Medulla oblongata (tissue), 1 donor: ENCODE measurements around the gene IFI35.
"Not testable (repeated sequence)": the region's sequence is repeated elsewhere in the genome, so short reads cannot be mapped to it uniquely, and the experiment has no call there.

ENCODE experiments used
- DNase-seq: peaks from one replicate; pipeline ENCODE4 v3.0.0-alpha.2; 2015; ENCODE audit errors: extremely low spot score

The IFI35 gene

DNA sequence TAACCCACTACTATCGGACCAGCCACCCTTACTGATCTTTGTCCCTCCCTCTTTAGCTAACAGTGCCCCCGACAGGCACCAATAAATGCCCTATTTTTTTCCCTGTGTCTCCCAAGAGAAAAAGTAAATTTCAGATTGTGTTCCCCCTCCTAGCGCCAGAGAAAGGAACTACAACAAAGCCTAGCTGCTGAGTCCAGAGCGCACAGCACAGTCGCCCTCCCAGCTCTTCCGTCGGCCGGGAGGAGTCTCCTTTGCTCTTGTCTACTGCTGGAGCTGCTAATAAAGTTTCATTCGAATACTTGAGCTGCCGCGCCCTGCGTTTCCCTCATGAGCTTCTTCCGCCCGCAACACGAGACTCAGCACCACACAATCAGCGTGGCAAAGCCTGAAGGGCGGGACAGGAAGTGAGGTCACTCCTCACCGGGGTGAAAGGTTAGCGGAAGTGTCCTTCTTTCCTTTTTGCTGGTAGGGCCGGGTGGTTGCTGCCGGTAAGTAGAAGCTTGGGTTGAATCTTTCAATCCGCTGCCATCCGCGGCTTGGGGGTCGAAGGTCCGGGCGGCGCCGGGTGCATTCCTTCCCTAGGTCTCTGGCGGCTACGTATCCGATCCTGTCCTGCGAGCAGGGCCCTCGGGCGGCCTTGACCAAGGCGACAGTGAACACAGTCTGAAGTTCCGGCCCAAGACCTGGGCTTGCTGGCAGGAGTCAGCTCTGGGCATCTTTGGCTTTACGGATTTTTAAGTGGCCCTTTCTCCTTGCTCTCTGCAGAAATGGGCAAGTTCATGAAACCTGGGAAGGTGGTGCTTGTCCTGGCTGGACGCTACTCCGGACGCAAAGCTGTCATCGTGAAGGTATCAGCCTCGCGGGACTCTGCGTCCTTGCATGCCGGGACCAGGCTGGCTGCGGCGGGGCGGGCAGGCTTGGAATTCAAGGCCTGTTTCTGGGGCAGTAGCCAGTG, 8.3 kb upstream of the IFI35 start, which contains the start of gene RPL27:
RPL27 (plus strand) TSS at position 436 of the 955 bp plus-strand sequence; CDS start at position 768, 332 bp downstream.
- DNase-seq, result peak; percentile 100

DNA sequence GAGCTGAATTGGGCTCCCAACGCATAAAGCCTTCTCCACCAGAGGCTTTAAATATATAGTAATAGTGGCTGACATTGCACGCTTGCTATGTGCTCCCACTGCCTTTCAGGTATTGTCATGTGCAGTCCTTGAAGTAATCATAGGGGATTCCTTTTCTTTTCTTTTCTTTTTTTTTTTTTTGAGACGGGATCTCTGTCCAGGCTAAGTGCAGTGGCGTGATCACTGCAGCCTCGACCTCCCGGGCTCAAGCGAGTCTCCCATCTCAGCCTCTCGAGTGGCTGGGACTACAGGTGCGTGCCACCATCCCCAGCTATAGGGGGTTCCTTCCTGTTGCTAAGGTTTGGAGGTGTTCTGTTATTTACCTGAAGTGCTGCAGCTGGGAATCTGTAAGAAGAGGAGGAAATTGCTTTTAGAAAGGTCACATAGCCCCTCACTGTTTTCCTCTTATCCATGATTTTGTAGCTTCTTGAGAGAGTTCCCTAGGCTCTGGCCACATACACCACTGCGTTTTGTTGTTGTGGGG, 7.5 kb upstream of the IFI35 start:
- no peak for DNase-seq

DNA sequence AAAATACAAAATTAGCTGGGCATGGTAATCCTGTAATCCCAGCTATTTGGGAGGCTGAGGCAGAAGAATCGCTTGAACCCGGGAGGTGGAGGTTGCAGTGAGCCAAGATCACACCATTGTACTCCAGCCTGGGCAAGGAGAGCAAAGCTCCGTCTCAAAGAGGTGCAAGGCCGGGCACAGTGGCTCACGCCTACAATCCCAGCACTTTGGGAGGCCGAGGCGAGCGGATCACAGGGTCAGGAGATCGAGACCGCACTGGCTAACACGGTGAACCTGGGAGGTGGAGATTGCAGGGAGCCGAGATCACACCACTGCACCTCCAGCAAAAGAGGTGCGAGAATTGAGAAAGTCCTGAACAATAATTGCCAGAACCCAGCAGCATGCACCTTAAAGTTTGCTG, 5.7 kb upstream of the IFI35 start:
- DNase-seq, result not testable (repeated sequence)

DNA sequence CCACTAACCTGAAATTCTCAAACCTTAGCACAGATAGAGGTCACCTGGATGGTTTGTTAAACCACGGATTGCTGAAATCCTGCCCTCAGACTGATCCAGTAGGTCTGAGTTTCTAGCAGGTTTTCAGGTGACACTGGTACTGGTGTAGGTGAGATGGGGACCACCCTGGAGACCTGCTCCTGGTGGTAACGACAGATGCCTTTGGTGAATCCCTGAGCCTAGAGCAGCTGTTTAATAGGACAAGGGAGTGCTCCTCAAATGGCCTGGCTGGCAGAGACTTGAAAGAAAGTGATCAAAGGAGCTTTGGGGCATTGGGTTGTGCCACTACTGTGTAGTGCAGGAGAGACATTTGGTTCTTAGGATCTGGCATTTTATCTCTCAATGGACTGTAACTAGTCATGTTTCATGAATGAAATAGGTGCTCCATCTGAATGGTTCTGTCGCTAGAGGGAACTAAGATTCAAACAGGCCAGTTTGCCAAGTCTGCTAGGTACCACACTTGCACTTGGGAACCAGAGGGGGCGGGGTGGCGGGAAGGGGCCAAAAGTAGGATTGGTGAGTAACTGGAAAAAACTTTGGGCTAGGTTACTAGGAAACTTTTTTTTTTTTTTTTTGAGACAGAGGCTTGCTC, 2.9 kb upstream of the IFI35 start:
- no peak for DNase-seq

DNA sequence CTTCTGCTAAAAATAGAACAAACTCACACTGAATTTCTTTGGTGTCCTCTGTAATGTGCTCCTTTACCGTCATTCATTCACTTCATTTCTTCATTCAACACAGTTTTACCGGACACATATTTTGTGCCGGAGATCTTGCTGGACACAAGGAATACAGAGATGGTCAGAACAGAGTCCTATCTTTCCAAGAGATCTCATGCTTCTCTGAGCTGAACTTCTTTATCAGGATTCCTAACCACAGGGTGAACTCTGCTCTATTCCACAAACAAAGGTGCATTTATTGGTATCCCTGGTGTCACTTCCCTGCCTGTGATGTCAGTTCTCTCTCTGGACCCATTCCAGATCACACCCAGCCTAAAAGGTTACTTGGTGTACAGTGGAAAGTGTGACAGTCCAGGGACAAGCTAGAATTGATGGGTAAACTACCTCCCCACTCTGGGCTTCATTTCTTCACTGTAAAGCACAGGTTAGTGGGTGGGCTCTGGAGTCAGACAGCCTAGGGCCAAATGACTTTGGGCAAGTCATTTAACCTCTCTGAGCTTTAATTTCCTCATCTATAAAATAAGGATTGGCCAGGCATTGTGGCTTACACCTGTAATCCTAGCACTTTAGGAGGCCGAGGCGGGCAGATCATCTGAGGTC, 4.2 kb downstream of the IFI35 start:
- no peak for DNase-seq

DNA sequence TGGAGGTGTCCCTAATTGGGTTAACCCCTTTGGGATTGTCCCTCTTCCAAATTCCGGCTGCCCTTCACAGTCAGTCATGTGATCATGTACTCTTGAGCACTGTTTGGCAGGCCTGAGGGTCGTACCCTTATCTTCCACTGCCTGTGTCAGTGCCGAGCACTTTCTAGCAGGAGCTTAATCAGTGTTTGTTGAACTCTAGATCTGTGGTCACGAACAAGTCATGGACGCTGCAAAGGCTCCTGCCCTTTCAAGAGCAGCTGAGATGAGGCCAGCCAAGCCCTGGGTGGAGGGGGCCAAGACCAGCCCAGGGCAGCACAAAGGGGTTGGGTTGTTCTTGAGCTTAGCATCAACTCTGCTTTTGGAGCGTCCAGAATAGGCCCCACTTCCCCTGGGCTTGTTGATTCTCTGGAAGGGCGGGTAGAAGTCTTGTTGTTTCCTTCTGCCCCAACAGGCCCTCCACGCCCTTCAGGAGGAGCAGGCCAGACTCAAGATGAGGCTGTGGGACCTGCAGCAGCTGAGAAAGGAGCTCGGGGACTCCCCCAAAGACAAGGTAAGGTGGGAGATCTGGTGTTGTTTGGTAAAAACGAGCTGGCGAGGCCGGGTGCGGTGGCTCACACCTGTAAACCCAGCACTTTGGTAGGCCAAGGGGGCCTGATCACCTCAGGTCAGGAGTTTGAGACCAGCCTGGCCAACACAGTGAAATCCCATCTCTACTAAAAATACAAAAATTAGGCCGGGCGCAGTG, 5.3 kb downstream of the IFI35 start:
- DNase-seq, result no peak

DNA sequence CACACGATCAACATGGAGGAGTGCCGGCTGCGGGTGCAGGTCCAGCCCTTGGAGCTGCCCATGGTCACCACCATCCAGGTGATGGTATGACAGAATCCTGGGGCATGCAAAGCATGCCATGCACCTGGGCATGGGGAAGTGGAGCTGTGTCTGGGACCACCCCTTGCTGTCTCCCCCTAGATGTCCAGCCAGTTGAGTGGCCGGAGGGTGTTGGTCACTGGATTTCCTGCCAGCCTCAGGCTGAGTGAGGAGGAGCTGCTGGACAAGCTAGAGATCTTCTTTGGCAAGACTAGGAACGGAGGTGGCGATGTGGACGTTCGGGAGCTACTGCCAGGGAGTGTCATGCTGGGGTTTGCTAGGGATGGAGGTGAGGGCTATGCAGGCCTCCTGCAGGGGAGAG, 6.7 kb downstream of the IFI35 start:
- DNase-seq, result no peak

DNA sequence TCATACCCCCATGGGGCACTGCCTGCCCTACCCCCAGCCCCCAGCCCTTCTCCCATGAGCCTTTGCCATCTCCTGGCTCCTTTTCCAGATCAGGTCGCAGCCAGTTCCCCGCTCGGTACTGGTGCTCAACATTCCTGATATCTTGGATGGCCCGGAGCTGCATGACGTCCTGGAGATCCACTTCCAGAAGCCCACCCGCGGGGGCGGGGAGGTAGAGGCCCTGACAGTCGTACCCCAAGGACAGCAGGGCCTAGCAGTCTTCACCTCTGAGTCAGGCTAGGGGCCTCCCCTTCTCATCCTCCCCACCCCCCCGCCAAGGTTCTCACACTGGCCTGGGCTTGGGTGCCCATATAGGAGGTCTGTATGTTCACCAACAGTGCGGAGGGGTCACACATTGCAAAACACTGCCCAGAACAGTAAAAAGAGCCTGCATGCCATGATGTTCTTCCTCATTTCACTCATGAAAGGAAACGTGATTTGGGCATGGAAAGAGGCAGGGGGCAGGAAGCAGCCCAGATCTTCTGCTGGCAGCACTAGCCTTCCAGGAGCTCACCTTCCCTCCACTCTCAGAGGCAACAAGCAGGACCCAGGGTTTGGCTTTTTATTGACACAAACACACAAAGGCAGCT, 7.5 kb downstream of the IFI35 start:
- no peak for DNase-seq

DNA sequence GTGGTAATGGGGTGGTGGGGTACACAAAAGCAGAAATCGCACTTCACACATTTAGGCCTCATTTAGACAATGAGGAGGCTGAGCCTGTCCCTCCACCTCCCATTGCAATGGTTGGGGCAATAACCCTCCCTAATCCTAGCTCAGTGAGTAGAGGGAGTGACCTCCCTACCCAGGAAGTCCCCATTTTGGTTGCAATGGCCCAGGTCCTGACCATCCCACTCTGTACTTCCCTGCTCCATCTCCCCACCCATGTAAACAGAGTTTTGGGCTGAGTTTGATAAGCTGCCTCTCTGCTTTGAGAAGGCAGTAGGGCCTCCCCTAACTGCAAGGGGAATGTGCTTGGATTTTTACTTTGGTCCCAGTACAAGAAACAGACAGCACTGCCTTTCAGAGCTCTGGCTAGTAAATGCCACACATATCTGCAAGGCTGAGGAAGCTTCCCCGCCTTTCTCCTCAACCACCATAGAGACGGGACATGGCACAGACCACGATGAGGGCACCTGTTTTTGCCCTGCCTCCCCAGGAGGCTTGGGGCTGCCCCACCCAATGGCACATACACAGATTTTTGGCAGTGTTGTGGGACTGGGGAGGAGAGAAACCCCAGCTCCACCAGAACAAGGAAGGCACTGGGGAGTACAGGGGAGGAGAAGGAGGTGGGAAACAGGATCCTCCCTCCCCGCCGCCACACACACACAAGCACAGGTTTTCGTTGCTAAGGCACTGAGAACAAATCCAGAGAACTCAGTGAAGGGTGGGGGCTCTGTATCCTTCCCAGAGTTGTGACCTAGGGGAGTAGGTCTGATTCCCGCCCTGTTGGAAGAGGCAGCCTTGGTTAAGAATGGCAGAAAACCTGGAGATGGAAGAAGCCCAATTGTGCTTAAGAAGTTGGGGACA, 8.3 kb downstream of the IFI35 start:
- DNase-seq, result no peak

DNA sequence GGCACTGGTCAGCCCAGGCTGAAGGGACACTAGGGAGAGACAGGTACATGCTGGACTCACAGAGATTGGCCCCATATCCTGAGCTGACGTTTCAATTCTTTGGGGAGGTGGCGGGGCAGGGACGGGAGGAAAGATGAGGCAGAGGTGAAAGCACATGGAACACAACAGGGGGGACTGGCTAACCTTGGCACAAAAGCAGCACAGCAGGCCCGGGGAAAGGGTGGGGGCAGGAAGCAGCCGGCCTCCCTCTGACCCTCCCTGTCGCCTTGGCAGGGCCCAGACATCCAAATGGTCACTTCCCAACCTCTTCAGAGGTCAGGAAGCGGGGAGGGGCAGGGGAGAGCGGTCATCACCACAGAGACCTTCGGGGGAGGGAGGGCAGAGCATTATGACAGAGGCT, 9.0 kb downstream of the IFI35 start:
- DNase-seq, result no peak

DNA sequence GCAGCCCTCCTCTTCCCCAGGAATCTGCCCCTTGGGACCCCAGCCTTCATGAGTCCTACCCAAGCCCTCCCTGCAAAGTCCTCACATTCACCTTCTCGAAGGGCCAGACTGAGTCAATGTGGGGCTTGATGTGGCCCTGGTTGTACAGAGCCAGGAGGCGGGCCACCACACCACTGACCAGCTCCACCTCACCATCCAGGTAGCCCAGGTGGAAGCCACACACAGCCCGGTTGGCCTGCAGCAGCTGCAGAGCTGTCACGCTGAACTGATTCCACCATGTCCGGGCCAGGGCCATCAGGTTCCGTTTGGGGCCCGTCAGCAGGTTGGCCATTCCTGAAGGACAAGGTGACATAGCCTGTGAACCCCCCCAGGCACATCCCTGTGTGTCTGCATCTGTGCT, 9.6 kb downstream of the IFI35 start:
- DNase-seq, result no peak

DNA sequence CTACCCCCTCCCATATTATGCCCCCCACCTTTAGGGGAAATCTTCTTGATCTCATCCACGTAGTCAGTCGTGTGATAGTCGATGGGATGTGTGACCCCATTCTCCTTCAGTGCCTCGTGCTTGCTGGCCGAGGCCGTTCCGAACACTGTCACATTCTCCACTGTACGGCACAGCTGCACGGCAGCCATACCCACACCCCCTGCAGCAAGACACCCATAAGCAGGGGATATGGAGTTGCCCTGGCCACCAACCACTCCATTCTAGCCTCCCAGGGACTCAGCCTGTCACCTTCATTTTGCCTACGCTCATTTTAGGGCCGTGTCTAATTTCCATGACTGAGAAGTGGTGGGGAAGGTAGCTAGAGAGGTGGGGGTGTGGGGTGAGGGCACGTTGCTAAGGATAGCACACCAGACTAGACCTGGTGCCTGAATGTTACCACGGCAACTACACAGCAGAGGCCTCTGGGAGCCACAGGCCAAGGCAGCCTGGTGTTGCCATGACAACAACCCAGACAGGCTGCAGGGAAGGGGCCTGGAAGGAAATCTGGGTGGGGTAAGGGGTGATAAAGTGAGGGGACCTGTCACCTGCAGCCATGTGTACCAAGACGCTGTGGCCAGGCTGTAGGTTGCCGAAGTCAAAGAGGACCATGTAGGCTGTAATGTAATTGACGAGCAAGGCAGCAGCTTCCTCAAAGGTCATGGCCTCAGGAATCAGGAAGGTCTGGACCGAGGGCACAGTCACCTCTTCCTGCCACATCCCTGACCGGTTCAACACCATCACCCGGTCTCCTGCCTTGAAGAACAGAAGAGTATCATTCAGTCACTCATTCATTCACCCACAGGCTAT, 11.6 kb downstream of the IFI35 start:
- DNase-seq, result no peak

DNA sequence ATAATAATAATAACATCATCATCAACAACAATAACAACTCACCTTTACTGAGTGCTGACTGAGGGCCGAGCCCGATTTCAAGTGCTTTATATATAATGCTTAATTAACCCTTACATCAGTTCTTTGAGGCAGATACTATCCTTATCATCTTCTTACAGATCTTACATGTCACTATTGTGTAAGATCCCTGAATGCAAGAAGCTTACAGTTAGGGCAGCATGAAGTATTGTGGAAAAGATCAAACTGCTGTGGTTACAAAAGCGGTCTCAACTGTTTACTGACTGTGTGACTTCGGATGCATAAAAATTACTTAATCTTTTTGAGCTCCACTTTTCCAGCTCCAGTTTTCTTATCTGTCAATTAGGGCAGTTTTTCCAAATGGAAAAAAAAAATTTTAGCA, 12.3 kb downstream of the IFI35 start:
- no peak for DNase-seq

DNA sequence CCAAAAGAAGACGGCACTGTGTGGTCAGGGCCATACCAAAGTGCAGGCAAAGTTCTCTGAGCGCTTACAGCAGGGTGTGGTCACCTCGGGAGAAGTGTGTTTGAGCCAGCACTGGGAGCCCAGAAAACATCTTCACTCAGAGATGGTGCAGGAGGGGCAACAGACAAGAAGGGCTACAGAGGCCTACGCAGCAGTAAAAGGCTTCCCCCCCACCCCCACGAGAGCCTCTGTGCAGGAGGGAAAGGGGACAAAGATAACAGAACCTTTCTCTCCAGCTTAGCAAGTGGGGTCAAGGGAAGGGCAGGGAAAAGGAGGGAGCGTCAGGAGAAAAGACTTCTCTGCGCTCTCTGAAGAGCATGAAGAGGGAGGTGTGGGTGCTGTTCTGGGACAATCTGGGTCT, 12.8 kb downstream of the IFI35 start:
- no peak for DNase-seq

DNA sequence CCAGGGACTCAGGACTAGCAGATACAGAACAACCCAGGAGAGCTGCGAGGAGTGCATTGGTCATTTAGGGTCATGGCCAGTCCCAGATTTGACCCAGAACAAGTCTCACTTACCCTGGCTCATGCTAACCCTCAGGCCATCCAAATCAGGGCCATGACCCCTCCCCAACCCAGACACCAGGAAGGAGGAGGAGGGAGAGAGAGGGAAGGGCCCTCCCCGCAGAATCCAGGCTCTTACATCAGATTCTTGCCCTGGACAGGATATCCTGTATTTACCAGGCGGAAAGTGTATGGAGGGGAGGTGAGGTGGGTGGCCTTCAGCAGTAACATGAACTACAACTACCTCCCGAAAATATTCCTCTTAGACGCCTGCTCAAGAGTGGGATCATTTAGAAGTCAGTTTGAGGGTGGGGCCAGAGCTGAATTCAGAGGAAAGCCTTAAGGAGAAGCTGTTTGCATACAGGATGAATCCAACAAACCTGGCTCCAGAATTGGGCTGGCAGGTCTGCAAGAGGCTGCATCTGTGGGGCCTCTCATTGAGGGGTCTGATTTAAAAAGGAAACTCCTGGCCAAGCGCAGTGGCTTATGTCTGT, 13.5 kb downstream of the IFI35 start:
- DNase-seq, result no peak

DNA sequence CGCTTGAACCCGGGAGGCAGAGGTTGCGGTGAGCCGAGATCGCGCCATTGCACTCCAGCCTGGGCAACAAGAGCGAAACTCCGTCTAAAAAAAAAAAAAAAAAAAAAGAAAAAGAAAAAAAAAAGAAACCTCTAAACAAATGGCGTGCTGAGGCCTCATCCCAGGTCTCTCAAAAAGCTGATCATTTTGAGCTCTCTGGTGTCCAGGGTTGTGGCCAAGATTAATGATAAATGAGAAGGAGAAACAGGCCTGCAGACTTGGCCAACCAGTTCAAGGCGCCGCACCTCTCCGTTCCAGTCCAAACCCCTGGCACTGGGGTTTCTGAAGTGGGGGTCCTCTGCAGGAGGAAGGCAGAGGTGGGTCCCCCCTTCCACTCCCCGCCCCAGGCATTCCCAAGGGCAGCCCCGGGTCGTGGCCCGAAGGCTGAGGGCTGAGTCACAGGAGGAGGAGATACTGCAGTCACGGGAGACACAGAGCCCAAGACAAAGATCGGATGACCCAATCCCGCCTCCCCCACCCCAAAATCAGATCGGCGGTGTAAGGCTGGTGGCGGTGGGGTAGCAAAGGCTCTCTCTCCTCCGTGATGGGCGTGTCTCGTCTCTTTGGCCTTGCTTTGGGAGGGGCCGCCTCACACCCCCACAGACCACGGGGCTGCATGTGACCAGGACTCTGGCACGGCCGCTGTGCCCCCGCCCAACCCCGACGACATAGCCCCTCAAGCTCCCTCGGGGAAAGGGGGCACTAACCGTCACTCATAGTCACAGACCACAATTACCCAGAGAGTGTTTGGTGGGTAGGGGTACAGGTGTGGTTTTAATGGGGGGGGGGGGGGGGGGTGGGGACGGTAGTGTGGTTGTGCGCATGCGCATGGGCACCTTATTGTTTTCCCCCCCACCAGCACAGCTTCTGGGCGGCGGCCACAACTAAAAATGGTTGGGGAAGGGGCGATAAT, 14.5 kb downstream of the IFI35 start:
- DNase-seq, result peak; percentile 54

DNA sequence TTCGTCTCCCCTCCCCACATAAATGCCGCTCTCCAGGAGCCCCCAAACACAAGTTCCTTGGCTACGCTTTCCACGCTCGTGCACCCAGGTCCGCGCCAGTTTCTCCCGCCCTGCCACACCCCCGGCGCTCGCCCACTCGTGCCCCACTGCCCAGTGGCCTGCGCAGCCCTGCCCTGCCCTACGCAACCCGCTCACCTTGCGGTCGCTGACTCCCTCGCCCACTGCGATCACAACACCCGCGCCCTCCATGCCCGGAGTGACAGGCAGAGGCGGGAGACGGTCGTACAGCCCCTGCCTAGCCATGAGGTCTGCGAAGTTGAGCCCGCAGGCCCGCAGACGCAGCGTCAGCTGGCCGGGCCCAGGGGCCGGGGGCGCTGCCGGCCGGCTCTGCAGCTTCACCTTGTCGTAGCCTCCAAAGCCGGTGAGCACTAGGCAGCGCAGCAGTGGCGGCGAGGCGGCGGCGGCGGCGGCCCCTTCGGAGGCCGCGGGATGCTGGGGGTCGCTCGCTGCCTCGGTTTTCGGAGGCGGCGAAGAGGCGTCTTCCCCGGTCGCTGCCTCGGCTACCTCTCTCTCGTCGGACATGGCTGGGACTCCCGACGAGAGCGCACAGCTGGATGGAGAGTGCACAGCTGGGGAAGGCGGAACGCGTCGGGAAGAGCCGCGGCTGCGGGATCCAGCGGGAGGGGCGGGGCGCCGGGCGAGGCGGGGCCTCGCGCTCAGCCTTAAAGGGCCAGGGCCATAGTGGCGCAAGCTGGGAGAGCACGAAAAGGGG, 15.3 kb downstream of the IFI35 start, which contains the start of gene VAT1:
VAT1 (minus strand) TSS at position 645 of the 772 bp plus-strand sequence; CDS start at position 582, 63 bp downstream.
- DNase-seq, result peak; percentile 79
